ENCODE measurements around the gene AAMP.
"Not testable (repeated sequence)": the region's sequence is repeated elsewhere in the genome, so short reads cannot be mapped to it uniquely, and the experiment has no call there.

The AAMP gene, protein sequence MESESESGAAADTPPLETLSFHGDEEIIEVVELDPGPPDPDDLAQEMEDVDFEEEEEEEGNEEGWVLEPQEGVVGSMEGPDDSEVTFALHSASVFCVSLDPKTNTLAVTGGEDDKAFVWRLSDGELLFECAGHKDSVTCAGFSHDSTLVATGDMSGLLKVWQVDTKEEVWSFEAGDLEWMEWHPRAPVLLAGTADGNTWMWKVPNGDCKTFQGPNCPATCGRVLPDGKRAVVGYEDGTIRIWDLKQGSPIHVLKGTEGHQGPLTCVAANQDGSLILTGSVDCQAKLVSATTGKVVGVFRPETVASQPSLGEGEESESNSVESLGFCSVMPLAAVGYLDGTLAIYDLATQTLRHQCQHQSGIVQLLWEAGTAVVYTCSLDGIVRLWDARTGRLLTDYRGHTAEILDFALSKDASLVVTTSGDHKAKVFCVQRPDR

DNA sequence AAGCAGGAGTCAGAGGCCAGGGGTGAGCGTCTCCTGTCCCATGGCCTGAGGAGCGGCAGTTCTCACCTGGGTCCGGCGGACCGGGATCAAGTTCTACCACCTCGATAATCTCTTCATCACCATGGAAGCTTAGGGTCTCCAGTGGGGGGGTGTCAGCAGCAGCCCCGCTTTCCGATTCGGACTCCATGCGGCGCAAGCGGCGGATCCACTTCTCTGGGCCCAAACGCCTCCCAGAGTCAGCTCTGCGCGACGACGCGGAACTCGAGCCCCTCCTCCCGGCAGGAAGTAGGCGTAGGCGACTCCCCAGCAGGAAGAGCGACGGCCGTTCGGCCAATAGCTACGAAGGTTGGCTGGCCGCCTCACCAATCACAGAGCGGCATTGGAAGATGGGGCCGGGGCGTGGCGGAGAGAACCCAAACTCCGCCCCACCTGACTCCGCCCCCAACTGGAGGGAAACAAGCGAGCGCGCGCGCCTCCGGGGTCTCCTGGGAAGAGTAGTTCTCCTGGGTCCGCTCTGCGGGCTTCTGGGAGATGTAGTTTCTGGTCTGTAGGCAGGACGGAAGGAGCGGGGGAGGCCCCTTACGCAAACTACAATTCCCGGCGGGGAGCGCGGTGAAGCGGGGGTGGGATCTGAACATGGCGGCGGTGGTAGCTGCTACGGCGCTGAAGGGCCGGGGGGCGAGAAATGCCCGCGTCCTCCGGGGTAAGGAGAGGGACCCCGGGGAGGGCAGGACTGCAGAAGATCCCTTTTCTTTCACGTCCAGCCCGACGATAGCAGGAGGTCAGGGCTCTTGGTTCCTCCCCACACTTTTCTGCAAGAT lies at the start of gene AAMP, which contains the start of gene PNKD:
TSS of gene AAMP (minus strand) at position 238 of the 821 bp plus-strand sequence. CDS start at position 187, 51 bp downstream.
TSS of gene PNKD (plus strand) at position 620 of the 821 bp plus-strand sequence. CDS start at position 637, 17 bp downstream.
- peak within 1 kb of the TSS; percentile 88 for H3K9ac ChIP-seq (ENCODE audit: low read length)
- peaks cover 28% of the 10 kb centered on the region for H3K36me3 ChIP-seq (ENCODE audit: control insufficient read depth, insufficient read depth, low read length)
- H3K4me1 ChIP-seq (ENCODE audit: control insufficient read depth, insufficient read depth, low read length), result peaks cover 57% of the 10 kb centered on the region
- no peaks in the 10 kb centered on the region for H3K27me3 ChIP-seq (ENCODE audit: control insufficient read depth, insufficient read depth, low read length)
- H3K4me3 ChIP-seq (ENCODE audit: low read length), result peak within 1 kb of the TSS; percentile 96
- H3K9me3 ChIP-seq (ENCODE audit: control insufficient read depth, low read length), result no peaks in the 10 kb centered on the region

DNA sequence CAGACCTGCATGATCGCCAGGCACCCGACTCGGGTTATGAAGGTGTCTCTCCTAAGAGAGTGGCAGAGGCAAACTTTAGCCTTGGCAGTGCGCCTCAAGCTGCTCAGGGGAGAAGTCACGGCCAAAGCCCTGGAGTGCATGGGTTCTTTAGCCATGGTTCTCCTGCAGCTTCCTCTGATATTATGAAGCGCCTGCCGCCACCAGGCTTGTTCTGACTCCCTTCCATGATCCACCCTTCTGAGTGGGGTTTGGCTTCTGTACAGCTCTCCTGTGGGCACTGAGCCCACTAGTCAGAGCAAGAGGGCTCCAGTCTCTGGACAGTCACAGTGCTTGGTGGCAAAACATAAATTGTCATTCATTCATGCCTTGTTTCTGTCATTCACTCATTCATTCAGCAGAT lies 48.3 kb upstream of the AAMP start:
- no peak overlapping the region for H3K4me3 ChIP-seq (ENCODE audit: low read length)
- no peaks in the 10 kb centered on the region for H3K9me3 ChIP-seq (ENCODE audit: control insufficient read depth, low read length)
- no peak overlapping the region for H3K9ac ChIP-seq (ENCODE audit: low read length)
- H3K36me3 ChIP-seq (ENCODE audit: control insufficient read depth, insufficient read depth, low read length), result no peaks in the 10 kb centered on the region
- peaks cover 34% of the 10 kb centered on the region for H3K4me1 ChIP-seq (ENCODE audit: control insufficient read depth, insufficient read depth, low read length)
- H3K27me3 ChIP-seq (ENCODE audit: control insufficient read depth, insufficient read depth, low read length), result no peaks in the 10 kb centered on the region

DNA sequence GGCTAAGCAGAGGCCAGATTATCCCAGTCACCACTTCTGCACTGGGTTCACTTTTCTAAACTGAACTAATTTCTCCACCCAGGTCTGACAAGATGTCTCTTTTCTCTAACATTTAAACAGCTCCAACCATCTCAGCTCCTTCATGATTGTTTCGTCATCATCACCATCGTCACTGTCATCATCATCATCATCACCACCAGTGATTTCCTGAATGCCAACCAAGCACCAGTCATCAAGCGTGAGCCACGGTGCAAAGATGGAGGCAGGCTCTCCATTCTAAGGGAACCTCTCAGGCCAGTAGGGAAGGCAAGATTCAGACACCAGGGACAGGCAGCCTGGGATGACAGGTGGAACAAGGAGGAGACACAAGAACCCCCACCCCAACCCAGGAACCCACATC lies 47.9 kb upstream of the AAMP start:
- Histone ChIP-seq H3K4me1 (ENCODE audit: control insufficient read depth, insufficient read depth, low read length) (peaks cover 34% of the 10 kb centered on the region), H3K9ac (ENCODE audit: low read length) (no peak overlapping the region), H3K9me3 (ENCODE audit: control insufficient read depth, low read length) (no peaks in the 10 kb centered on the region), H3K4me3 (ENCODE audit: low read length) (no peak overlapping the region), H3K27me3 (ENCODE audit: control insufficient read depth, insufficient read depth, low read length) (no peaks in the 10 kb centered on the region), H3K36me3 (ENCODE audit: control insufficient read depth, insufficient read depth, low read length) (no peaks in the 10 kb centered on the region)

DNA sequence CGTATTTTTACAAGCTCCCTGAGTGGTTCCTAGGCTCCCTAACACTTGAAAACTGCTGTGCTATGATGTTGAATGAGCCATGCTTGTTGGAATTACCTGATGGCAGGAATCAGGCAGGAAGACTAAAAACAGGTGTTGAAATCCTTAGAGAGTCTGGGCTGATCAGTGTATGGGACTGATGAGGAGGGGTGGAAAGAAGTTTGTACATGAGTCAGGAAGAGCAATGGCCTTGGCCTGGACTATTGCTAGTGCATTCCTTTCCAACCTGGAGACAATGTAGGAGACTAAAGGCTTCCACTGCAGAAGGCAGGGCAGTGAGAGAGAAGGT lies 47.3 kb upstream of the AAMP start:
- H3K4me3 ChIP-seq (ENCODE audit: low read length), result no peak overlapping the region
- no peaks in the 10 kb centered on the region for H3K36me3 ChIP-seq (ENCODE audit: control insufficient read depth, insufficient read depth, low read length)
- H3K9me3 ChIP-seq (ENCODE audit: control insufficient read depth, low read length), result no peaks in the 10 kb centered on the region
- peak overlapping the region; percentile 10 for H3K9ac ChIP-seq (ENCODE audit: low read length)
- no peaks in the 10 kb centered on the region for H3K27me3 ChIP-seq (ENCODE audit: control insufficient read depth, insufficient read depth, low read length)
- H3K4me1 ChIP-seq (ENCODE audit: control insufficient read depth, insufficient read depth, low read length), result peaks cover 29% of the 10 kb centered on the region

DNA sequence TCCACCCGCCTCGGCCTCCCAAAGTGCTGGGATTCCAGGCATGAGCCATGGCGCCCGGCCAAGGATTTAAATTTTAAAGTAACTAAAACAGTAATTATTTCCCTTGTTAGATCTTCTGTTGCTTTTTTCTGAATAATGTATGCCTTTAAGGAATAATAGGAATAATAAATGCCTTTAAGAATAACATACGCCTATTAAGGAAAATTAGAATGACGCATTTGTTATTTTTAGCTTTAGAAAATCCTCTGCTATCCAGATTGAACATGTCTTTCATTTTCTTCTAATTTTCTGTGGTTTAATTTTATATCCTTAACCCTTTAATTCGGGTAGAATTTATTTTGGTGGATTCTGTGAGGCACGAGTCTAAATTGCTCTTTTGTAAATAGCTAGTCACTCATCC lies 45.5 kb upstream of the AAMP start:
- Histone ChIP-seq H3K4me1 (ENCODE audit: control insufficient read depth, insufficient read depth, low read length) (peaks cover 29% of the 10 kb centered on the region), H3K9me3 (ENCODE audit: control insufficient read depth, low read length) (no peaks in the 10 kb centered on the region), H3K27me3 (ENCODE audit: control insufficient read depth, insufficient read depth, low read length) (no peaks in the 10 kb centered on the region), H3K36me3 (ENCODE audit: control insufficient read depth, insufficient read depth, low read length) (no peaks in the 10 kb centered on the region), H3K9ac (ENCODE audit: low read length) (peak overlapping the region; percentile 18), H3K4me3 (ENCODE audit: low read length) (no peak overlapping the region)

DNA sequence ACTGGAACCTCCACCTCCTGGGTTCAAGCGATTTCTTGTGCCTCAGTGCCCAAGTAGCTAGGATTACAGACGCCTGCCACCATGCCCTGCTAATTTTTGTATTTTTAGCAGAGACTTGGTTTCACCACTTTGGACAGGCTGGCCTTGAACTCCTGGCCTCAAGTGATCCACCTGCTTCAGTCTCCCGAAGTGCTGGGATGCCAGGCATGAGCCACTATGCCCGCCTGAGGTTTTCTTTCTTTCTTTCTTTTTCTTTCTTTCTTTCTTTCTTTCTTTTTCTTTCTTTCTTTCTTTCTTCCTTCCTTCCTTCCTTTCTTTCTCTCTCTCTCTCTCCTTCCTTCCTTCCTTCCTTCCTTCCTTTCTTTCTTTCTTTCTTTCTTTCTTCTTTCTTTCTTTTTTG lies 44.8 kb upstream of the AAMP start:
- peaks cover 35% of the 10 kb centered on the region for H3K4me1 ChIP-seq (ENCODE audit: control insufficient read depth, insufficient read depth, low read length)

DNA sequence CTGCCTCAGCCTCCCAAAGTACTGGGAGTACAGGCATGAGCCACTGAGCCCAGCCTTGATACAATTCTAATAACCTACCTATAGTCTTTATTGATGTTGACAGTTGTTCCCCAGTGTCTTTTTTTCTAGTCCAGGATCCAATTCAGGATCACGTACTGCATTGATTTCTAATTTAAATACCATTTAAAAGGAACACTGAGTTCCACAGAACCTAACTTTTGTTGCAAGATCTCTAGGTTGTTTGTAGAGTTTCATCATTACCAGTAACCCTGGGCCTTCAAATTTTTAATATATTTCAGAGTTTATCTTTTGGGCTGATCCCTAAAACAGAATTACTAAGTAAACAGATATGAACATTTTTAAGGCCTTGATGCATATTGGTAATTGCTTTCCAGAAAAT lies 43.4 kb upstream of the AAMP start:
- Histone ChIP-seq H3K9me3 (ENCODE audit: control insufficient read depth, low read length) (no peaks in the 10 kb centered on the region), H3K36me3 (ENCODE audit: control insufficient read depth, insufficient read depth, low read length) (no peaks in the 10 kb centered on the region), H3K9ac (ENCODE audit: low read length) (no peak overlapping the region), H3K4me1 (ENCODE audit: control insufficient read depth, insufficient read depth, low read length) (peaks cover 35% of the 10 kb centered on the region), H3K4me3 (ENCODE audit: low read length) (no peak overlapping the region), H3K27me3 (ENCODE audit: control insufficient read depth, insufficient read depth, low read length) (no peaks in the 10 kb centered on the region)

More for the DNA sequence above, 44.8 kb upstream of the AAMP start:
- H3K27me3 ChIP-seq (ENCODE audit: control insufficient read depth, insufficient read depth, low read length); H3K4me3 ChIP-seq (ENCODE audit: low read length); H3K9me3 ChIP-seq (ENCODE audit: control insufficient read depth, low read length); H3K36me3 ChIP-seq (ENCODE audit: control insufficient read depth, insufficient read depth, low read length); H3K9ac ChIP-seq (ENCODE audit: low read length): not testable (repeated sequence)

DNA sequence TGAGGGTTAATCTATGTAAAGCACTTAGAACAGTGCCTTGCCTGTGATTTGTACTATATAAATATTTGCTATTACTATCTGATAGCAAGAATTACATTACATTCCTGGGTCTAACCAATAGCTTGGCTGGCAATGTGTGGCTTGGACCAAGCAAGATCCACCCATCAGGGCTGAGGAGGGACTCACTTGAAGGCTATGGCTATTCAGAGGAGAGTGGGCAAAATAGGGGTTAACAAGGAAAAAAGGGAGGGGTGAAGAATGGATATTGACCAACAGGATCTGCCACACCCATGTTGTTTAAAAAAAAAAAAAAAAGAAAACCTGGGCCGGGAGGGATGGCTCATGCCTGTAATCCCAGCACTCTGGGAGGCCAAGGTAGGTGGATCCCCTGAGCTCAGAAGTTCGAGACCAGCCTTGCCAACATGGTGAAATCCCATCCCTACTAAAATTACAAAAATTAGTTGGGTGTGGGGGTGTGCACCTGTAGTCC lies 42.4 kb upstream of the AAMP start:
- Histone ChIP-seq H3K9ac (ENCODE audit: low read length) (no peak overlapping the region), H3K9me3 (ENCODE audit: control insufficient read depth, low read length) (no peaks in the 10 kb centered on the region), H3K4me1 (ENCODE audit: control insufficient read depth, insufficient read depth, low read length) (peaks cover 39% of the 10 kb centered on the region), H3K4me3 (ENCODE audit: low read length) (no peak overlapping the region), H3K27me3 (ENCODE audit: control insufficient read depth, insufficient read depth, low read length) (no peaks in the 10 kb centered on the region), H3K36me3 (ENCODE audit: control insufficient read depth, insufficient read depth, low read length) (no peaks in the 10 kb centered on the region)

DNA sequence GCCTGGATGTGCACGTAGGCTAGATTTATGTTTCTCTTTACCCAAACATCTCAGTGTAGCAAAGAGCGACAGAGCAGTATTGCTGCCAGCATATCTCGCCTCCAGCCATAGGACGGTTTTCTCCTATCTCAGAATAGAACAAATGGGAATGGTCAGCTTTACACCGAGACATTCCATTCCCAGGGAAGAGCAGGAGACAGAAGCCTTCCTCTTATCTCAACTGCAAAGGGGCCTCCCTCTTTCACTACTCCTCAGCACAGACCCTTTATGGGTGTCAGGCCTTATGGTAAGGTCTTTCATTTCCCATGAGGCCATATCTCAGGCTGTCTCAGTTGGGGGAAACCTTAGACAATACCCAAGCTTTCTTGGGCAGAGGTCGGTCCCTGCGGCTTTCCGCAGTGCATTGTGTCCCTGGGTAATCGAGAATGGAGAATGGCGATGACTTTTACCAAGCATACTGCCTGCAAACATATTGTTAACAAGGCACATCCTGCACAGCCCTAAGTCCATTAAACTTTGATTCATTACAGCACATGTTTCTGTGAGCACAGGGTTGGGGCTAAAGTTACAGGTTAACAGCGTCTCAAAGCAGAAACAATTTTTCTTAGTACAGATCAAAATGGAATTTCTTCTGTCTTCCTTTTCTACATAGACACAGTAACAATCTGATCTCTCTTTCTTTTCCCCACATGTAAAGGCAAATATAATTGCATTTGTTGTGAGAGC lies 41.8 kb upstream of the AAMP start:
- H3K36me3 ChIP-seq (ENCODE audit: control insufficient read depth, insufficient read depth, low read length); H3K9me3 ChIP-seq (ENCODE audit: control insufficient read depth, low read length); H3K27me3 ChIP-seq (ENCODE audit: control insufficient read depth, insufficient read depth, low read length); H3K4me3 ChIP-seq (ENCODE audit: low read length): not testable (repeated sequence)
- Histone ChIP-seq H3K4me1 (ENCODE audit: control insufficient read depth, insufficient read depth, low read length) (peaks cover 33% of the 10 kb centered on the region), H3K9ac (ENCODE audit: low read length) (peak overlapping the region; percentile 47)

DNA sequence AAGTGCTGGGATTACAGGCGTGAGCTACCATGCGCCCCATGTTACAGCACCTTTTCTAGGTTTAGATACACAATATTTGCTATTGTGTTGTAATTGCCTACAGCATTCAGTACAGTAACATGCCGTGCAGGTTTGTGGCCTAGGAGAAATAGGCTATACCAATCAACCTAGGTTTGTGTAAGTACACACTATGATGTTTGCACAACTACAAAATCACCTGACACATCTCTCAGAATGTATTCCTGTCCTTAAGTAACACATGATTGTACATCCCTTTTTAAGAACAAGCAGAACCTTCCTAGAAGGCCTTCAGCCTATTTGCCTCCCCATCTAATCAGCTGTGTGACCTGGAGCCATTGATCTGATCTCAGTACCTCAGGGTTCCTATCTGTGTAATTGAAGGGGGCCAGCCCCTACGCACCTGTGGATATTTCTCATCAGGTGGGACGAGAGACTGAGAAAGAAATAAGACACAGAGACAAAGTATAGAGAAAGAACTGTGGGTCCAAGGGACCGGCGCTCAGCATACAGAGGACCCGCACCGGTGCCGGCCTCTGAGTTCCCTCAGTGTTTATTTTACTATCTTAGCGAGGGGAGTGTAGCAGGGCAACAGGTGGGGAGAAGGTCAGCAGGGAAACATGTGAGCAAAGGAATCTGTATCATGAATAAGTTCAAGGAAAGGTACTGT lies 41.1 kb upstream of the AAMP start:
- Histone ChIP-seq H3K4me3 (ENCODE audit: low read length) (no peak overlapping the region), H3K9ac (ENCODE audit: low read length) (peak overlapping the region; percentile 44), H3K4me1 (ENCODE audit: control insufficient read depth, insufficient read depth, low read length) (peaks cover 30% of the 10 kb centered on the region), H3K36me3 (ENCODE audit: control insufficient read depth, insufficient read depth, low read length) (no peaks in the 10 kb centered on the region), H3K9me3 (ENCODE audit: control insufficient read depth, low read length) (no peaks in the 10 kb centered on the region), H3K27me3 (ENCODE audit: control insufficient read depth, insufficient read depth, low read length) (no peaks in the 10 kb centered on the region)

DNA sequence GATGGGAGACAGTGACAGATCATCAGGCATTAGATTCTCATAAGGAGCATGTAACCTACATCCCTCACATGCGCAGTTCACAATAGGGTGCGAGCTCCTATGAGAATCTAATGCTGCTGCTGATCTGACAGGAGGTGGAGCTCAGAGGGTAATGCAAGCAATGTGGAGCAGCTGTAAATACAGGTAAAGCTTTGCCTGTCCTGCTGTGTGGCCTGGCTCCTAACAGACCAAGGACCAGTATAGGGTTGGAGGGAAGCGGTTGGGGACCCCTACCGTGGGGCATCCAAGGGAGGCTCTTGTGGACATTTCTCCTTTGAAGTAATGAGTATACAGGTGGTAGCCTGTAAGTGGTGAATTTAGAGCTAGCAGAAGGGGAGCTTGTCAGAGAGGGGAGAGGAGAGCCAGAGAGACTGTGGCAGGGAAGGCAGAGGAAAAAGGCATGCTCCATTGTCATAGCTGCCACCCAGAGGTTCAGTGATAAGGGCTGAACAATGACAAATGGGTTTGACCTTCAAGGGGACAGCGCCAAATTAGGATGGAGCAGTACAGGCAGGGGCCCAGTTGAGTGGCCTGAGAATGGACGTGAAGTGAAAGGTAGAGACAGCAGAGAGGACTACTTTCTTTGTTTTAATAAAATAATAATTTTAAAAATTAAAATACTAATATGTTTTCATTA lies 37.6 kb upstream of the AAMP start:
- no peaks in the 10 kb centered on the region for H3K36me3 ChIP-seq (ENCODE audit: control insufficient read depth, insufficient read depth, low read length)
- no peaks in the 10 kb centered on the region for H3K9me3 ChIP-seq (ENCODE audit: control insufficient read depth, low read length)
- no peak overlapping the region for H3K4me3 ChIP-seq (ENCODE audit: low read length)
- H3K9ac ChIP-seq (ENCODE audit: low read length), result no peak overlapping the region
- H3K4me1 ChIP-seq (ENCODE audit: control insufficient read depth, insufficient read depth, low read length), result peaks cover 33% of the 10 kb centered on the region
- H3K27me3 ChIP-seq (ENCODE audit: control insufficient read depth, insufficient read depth, low read length), result no peaks in the 10 kb centered on the region
